ENCODE data around the gene CBFA2T3.

The CBFA2T3 gene

GRCh38 chr16:88853325-88853941 is 123.6 kb downstream of the CBFA2T3 start:
- DNase-seq: no peak

GRCh38 chr16:88851616-88852015 is 125.4 kb downstream of the CBFA2T3 start:
- DNase-seq: no peak

GRCh38 chr16:88850531-88851199 is 126.3 kb downstream of the CBFA2T3 start:
- no peak for DNase-seq

- no peak for DNase-seq
Measured at GRCh38 chr16:88848557-88848956, 128.4 kb downstream of the CBFA2T3 start.

GRCh38 chr16:88847654-88848053 is 129.4 kb downstream of the CBFA2T3 start:
- DNase-seq: no peak

- DNase-seq: no peak
Measured at GRCh38 chr16:88846088-88846487, 130.9 kb downstream of the CBFA2T3 start.

GRCh38 chr16:88844419-88845036 is 132.5 kb downstream of the CBFA2T3 start:
- DNase-seq: no peak

- no peak for DNase-seq
Measured at GRCh38 chr16:88843256-88843655, 133.8 kb downstream of the CBFA2T3 start.

- DNase-seq: no peak
Measured at GRCh38 chr16:88842806-88843205, 134.2 kb downstream of the CBFA2T3 start.

- no peak for DNase-seq
Measured at GRCh38 chr16:88842308-88842756, 134.7 kb downstream of the CBFA2T3 start.

- DNase-seq: no peak
Measured at GRCh38 chr16:88841521-88842307, 135.3 kb downstream of the CBFA2T3 start.

GRCh38 chr16:88840600-88841215 is 136.3 kb downstream of the CBFA2T3 start:
- DNase-seq: no peak

GRCh38 chr16:88839745-88840599 is 137.0 kb downstream of the CBFA2T3 start:
- DNase-seq: no peak

GRCh38 chr16:88839026-88839529 is 137.9 kb downstream of the CBFA2T3 start:
- no peak for DNase-seq

- DNase-seq: no peak
Measured at GRCh38 chr16:88838566-88838965, 138.4 kb downstream of the CBFA2T3 start.

- no peak for DNase-seq
Measured at GRCh38 chr16:88837806-88838205, 139.2 kb downstream of the CBFA2T3 start.

- DNase-seq: no peak
Measured at GRCh38 chr16:88836791-88837190, 140.2 kb downstream of the CBFA2T3 start.

GRCh38 chr16:88835818-88836217 is 141.2 kb downstream of the CBFA2T3 start:
- no peak for DNase-seq

- DNase-seq: no peak
Measured at GRCh38 chr16:88835383-88835782, 141.6 kb downstream of the CBFA2T3 start.

GRCh38 chr16:88834670-88835069 is 142.3 kb downstream of the CBFA2T3 start:
- no peak for DNase-seq

- no peak for DNase-seq
Measured at GRCh38 chr16:88833086-88833485, 143.9 kb downstream of the CBFA2T3 start.

GRCh38 chr16:88831838-88832237 is 145.2 kb downstream of the CBFA2T3 start:
- DNase-seq: no peak

All from CD4-positive, alpha-beta T cell treated with Interferon alpha-2 for 1 hour (primary cell).